Measurements from ENCODE around the gene ITLN1.

DNA sequence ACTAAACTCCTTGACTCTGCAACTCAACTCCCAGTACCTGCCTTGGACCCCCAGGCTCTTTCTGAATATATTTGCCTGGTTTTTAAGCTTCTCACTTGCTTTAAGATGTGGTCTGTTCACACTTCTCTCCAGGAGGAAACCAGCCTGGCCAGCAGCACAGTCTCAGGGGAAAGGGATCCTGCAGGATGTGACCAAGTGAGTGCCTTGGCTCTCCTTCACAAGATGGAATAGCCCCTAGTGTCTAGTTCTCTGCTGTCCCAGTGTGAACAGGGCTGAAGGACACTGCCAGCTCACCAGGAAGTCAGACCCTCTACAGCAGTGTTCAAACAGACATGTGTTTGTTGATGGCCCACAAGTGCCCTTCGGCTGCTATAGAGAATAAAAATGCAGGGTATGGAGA lies 55.2 kb downstream of the ITLN1 start:
- TF ChIP-seq, protein P1, sequence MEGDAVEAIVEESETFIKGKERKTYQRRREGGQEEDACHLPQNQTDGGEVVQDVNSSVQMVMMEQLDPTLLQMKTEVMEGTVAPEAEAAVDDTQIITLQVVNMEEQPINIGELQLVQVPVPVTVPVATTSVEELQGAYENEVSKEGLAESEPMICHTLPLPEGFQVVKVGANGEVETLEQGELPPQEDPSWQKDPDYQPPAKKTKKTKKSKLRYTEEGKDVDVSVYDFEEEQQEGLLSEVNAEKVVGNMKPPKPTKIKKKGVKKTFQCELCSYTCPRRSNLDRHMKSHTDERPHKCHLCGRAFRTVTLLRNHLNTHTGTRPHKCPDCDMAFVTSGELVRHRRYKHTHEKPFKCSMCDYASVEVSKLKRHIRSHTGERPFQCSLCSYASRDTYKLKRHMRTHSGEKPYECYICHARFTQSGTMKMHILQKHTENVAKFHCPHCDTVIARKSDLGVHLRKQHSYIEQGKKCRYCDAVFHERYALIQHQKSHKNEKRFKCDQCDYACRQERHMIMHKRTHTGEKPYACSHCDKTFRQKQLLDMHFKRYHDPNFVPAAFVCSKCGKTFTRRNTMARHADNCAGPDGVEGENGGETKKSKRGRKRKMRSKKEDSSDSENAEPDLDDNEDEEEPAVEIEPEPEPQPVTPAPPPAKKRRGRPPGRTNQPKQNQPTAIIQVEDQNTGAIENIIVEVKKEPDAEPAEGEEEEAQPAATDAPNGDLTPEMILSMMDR (IDR thresholded peaks at IDR 0.05 in 4 of 5, conservative IDR thresholded peaks at IDR 0.05 in 1 of 5), result no peak
- TF ChIP-seq POLR2A (IDR thresholded peaks at IDR 0.05), result no peak

Data from gastrocnemius medialis (tissue), 4 donors.